HG03060 (cell line): ENCODE measurements around the gene KLF7.

Experiments used
- ATAC-seq: cut with Tn5 transposase; IDR thresholded peaks from one replicate; pipeline ENCODE4 v1.9.1; 2021; ENCODE audit warnings: low read depth, moderate number of reproducible peaks; ENCODE audit not compliant: unreplicated experiment

Gene KLF7

GRCh38 chr2:207103132-207103531 is 62.6 kb downstream of the KLF7 start:
- no peak for ATAC-seq

DNA sequence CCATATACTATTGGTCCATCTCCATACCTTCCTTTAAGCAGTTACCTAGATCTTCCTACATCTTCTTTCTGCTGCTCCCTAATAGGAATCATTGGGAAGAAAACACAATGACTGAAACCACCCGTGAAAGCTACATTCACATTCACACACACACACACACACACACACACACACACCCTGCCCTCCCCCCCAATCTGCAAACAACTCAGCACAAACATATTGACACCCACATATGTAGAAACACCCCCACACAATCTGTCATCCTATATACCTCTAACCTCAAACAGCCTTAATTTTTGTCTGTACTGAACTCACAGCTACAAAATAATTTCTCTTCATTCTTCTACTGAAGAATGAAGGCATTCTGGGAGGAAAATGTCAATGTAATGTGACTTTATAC is 63.8 kb downstream of the KLF7 start:
- ATAC-seq, result no peak

GRCh38 chr2:207097278-207097677 is 68.5 kb downstream of the KLF7 start:
- no peak for ATAC-seq

DNA sequence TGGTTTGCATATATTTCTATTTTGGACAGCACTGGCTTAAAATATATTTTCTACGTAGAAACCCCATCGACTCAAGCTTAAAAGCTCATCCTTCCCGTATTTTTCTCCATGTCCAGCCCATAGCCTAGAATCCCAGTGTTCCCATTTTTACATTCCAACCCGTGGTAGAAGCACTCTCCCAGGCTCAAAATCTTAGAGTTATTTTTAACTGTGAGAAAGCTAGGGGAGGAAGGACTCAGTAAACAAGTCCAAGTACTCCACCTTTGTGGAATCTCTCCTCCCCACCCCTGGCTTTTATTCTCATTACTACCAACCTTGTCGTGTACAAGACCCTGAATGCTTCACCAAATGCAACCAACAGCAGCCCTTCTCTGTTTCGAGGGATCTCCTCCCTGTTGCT is 69.8 kb downstream of the KLF7 start:
- ATAC-seq, result no peak

DNA sequence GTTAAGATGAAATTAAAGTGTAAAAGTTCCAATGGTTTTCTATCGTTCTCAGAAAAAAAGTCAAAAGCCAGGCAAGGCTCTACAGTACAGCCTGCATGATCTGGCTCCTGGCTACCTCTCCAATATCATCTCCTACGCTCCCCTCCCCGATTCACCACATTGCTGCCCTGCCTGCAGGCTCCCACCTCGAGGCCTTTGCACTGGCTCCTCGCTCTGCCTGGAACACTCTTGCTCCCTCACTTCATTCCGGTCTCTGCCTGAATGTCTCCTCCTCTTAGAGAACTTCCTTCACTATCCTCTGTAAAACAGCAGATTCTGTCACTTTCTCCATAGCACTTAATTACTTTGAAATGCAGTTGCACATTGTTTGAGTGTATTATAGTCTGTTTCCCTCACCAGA is 72.5 kb downstream of the KLF7 start:
- no peak for ATAC-seq

- ATAC-seq, result no peak
These were observed 72.9 kb downstream of the KLF7 start for GRCh38 chr2:207092818-207093217.

DNA sequence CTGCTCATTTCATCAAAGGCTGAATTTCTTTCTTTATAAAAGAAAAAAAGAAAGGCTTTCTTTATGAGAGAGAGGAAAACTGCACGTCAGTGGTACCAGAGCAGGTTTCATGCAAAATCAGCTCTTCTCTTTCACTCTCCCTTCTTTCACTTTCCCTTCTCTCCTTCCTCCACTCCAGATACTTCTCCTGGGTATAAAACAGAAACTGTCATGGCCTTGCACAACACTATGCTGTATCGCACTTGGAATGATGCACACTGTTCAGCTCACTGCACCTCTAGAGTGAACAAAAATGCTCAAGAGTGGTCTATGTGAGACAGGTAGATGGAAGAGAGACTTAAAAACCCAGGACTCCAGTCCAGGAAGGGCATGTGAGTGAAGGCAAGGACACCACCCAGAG is 73.8 kb downstream of the KLF7 start:
- ATAC-seq, result no peak

- ATAC-seq, result no peak
These were observed 74.6 kb downstream of the KLF7 start for GRCh38 chr2:207091176-207091575.

DNA sequence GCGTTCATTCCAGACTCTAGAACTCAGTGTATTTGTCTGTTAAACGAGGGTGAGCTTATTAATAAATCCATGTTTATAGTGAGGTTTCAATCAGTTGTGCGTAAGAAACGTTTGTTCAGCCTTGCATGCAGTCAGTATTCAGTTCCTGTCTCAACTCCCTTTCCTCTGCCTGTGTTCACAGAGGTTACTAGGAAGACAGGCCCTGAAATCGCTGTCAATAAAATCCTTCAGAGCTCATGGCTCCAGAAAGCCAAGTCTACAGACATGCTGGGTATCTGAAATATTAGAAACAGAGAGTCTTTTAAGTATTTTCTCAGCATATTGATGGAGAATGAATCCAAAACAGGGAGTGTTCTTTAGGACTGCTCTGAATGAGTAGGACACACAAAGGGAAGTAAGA is 75.4 kb downstream of the KLF7 start:
- no peak for ATAC-seq

DNA sequence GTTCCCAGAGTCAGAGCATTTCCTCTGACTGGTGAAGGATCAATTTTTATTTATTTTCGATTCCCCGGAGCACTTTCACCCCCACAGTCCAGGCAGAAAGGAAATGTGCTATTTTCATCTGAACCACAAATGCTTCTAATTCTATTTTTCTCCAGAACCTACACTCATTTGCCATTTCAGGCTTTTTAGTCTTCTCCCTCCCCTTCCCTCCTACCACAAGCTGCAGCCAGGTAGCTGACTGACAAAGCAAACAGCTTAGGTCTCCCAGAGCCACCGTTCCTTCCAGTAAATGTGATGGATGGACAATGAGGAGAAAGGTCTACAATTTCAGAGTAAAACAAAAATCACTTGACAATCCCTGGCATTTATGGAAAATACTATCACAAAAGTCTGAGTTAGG is 76.9 kb downstream of the KLF7 start:
- ATAC-seq, result no peak

DNA sequence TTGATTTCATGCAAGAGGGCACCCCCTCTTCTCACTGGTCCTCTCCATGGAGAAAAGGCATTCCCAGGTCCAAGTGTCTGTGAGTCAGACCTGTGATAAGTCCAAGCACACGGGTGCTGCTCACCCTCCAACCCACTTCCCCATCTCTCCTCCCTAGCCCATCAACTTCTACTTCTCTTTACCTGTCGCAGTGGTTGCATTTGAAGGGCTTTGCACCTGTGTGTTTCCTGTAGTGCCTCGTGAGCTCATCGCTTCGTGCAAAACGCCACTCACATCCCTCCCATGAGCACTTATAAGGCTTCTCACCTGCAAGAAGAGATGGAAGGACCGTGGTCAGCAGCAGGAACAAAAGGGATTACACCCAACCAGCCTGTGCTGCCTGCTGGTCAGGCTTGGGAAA is 77.5 kb downstream of the KLF7 start:
- ATAC-seq, result no peak

DNA sequence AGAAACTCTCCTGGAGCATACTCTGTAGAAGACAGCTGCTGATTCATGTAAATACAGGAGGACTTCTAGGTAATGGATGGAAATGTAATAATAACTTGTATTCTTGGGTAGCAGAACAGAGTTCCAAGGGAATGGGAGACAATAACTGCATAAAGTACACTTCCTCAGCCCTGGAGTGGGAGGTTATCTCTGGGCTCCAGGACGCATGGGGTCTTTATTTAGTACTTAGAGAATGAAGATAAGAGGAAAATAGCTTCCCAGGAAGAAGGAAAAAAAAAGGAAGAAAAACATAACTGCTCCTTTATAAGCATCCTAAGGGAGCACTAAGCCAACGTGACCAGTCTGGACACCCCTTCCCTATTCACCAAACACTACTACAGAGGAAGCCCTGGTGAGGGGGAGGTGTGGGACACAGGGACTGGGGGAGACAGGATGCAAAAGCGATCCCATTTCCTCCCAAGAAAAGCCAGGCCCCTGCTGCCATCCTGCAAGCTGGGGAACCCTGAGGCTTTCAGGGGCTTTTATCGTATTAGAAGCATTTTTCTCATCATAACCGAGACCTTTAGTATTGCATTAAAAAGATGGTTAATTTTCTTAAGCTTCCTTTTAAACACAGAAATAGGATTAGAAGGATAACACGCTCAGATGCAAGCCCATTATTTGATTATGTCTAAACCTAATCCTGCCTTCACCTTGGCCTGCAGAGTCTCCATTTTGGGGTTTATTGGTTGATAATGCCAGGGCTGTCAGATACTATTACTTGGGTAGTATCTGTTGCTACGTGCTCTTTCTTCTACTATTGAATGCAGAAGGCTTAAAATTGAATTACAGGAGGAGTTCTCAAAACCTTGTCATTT is 78.5 kb downstream of the KLF7 start:
- ATAC-seq, result no peak

GRCh38 chr2:207086136-207086535 is 79.6 kb downstream of the KLF7 start:
- ATAC-seq, result no peak

GRCh38 chr2:207085110-207085509 is 80.6 kb downstream of the KLF7 start:
- ATAC-seq, result no peak

GRCh38 chr2:207083361-207084110 is 82.2 kb downstream of the KLF7 start:
- ATAC-seq, result no peak

DNA sequence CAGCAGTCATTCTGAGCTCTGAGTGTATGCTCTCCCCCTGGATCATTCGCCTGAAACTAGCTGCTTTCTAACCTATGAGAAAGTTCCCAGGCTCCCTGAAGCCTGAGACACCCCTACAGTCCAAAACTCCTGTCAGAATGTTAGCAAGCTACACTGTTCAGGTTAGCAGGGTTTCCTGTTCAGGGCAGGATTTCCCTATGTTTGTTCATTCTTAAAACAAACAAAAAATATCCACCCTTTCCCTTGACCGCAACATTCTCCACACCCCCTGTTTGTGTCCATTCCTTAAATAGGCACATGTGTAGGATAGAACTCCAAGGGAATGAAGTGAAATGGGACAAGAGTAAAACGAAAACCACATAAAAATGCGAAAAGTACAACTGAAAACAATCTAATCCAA is 83.1 kb downstream of the KLF7 start:
- ATAC-seq, result no peak

- ATAC-seq, result no peak
These were observed 87.5 kb downstream of the KLF7 start for GRCh38 chr2:207078186-207078798.

- ATAC-seq, result no peak
These were observed 88.5 kb downstream of the KLF7 start for GRCh38 chr2:207077266-207077665.

GRCh38 chr2:207075456-207075855 is 90.3 kb downstream of the KLF7 start:
- no peak for ATAC-seq

DNA sequence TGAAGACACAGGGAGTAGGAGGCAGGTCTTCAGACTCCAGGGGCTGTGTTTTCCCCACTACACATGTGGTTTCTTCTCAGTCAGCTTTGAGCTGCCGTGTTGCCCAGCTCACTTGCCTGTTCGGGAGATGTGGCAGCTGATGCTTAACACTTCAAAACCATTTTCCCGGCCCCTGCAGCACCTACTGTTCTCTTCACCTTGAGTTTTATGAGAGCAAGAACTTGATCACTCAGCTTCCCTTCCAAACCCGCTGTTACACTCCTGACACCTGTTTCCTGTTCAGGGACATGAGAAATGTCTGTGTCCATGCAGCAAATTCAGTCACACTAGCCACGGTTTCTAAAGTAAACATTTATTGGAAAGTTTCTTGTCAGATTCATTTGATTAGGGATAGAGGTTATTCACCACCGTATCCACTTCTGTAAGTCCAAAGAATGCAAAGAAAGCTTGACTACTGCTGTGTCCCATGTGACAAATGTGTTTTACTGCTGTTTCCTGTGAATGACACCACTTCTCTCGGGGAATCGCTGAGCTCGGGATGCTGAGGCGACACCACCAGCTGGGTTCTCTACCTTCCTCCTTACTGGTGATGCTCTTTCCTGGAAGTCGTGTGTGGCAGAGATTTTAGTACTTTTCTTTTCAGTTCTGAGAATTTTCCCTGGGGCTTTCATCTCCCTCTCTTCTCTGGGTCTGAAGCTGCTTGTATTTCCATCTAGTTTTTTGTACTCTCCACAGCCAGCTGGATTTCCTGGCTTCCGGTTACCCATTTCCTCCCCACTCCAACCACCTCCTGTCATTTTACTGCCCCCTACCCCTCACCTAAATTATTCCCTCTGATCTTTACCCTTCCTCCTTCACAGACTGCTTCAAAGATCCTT is 91.7 kb downstream of the KLF7 start:
- no peak for ATAC-seq

- no peak for ATAC-seq
These were observed 92.3 kb downstream of the KLF7 start for GRCh38 chr2:207073412-207073800.
